GM21723 (cell line): ENCODE measurements around the gene WDPCP.
A peak's percentile ranks its signal among the peaks of the same experiment; 100 is the strongest.
"Not testable (repeated sequence)": the region's sequence is repeated elsewhere in the genome, so short reads cannot be mapped to it uniquely, and the experiment has no call there.

Source experiments
- ATAC-seq: cut with Tn5 transposase; IDR thresholded peaks from one replicate; pipeline ENCODE4 v1.9.1; 2021; ENCODE audit warnings: mild to moderate bottlenecking, moderate library complexity; ENCODE audit not compliant: unreplicated experiment

WDPCP gene

DNA sequence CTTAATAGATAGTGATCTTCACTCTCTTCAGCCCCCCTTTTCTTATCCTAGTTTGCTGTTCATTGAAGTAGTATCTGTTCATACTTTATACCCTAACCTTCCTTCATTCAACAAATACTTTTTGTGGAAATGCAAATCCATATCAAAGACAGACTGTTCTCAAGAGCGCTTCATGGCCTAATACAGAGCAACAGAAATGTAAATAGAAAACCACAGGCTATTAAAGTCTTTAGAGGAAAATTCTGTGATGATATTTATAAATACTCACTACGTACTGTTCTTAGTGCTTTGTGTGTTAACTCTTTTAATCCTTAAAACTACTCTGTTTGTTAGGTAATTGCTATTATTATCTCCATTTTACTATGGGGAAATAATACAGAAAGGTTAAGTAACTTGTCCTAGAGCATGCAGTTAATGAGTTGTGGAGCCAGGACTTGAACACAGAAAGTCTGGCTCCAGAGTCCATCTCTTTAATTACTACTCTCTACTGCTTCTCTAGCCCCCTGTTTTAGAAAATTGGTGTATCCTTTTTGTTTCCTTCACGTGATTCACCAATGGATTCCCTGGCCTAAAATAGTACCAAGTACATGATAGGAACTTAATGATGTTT is 3.4 kb upstream of the WDPCP start:
- ATAC-seq, result no peak

DNA sequence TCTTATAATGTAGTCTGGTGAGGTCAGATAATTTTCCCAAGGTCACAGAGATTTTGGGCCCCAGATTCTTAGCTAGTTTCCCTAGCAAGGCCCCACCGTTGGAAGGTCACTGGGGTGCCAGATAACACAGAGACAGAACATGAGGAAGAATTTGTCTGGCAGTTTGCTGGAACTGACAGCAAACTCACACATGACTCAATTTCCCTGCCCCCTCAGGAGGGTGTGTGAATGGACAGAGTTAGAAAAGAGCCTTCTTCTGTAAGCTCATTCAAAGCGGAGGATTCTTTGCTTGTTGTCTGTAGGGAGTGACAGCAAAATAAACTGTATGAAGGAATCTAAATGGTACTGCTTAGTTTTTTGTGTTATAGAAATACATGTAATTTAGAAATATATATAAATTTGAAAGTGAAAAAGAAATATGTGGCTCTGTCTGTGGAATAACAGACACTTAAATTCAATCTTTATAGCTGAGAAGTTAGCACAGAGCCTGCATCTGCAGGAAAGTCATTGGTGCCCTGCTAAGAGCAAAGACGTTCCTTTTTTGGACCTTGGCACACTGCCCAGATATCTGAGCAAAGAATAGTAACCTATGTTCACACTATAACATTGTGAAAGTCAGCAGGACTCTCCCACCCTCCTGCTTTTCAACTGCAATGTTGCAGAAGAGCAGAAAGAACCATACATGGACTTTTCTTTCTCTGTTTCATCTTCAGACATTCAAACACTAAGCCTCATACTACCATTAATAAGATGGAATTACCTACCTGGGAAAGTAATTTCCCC is 2.5 kb upstream of the WDPCP start:
- no peak for ATAC-seq

DNA sequence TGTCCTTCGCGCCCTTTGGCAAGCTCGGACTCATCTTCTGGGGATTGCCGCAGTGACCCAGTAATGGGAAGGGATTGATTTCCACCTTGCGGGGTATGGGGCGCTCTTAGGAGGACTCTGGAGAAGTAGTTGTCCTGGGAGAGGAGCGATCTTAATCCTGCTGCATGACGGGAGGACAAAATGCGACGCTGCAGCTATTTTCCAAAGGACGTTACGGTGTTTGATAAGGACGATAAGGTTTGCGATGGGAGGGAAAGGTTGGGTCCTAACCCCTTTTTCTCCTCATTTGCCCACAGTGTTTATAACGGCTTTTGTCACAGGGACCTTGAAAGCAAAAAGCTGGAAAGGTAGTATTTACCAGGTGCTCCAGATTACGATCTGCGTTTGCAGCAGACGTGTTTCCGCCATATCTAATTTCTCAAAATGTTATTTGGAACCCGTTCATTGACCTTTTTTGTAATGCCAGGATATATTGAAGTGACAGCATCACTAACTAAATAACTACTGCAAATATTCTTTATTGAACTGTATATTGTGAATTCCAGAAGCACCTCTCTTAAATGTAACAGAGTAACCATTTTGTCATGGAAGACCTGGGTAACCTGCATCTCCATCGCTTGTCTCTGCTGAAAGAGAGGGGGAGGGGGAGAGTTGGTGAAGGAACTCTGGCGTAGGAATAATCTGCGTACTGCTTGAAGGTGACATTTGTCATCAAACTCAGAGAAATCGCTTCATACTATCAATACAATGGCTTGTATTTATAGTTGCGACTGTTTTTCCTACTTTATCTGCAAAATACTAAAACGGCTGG is 1.1 kb upstream of the WDPCP start:
- peak; percentile 16 for ATAC-seq

DNA sequence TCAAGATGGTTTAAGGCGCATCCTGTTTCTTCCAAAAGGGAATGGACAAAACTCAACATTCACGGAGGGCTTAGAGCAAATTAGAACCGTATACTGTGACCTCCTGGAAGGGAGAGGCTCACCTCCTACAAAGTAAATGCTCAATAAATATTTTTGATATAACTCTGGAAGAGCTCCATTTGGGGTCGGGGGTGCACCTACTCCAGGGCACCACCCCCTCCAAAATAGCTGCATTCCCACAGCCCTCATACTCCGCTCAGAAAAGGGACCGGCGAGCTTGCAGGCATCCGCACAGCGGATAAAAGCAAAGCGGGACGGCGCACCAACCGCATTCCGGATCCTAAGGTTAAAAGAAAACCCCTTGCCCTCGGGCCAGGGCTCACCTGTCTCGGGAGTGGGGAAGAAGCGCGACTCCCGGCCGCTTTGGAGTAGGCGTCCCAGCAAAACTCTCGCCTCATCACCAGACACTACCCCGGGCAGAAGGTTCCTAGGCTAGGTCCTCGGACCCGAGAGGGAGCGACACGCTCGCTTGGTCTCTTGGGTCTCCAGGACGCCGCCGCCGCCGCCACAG is 378 bp downstream of the WDPCP start:
- ATAC-seq, result peak; percentile 1

DNA sequence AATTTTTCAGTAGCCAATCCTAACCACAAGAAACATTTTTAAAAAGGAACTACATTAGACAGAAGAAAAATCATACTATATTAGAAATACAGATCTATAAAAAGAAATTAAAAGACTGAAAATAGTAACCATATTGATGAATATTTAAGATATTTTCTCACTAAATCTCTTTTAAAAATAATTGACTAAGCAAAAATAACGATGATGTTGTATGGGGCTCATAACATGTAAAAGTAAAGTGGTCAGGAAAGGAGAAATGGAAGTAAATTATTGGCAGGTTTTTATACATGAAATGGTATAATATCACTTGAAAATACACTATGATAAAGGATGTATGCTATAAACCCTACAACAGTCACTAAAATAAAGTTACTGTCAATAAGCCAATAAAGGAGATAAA is 5.4 kb downstream of the WDPCP start:
- ATAC-seq, result no peak

DNA sequence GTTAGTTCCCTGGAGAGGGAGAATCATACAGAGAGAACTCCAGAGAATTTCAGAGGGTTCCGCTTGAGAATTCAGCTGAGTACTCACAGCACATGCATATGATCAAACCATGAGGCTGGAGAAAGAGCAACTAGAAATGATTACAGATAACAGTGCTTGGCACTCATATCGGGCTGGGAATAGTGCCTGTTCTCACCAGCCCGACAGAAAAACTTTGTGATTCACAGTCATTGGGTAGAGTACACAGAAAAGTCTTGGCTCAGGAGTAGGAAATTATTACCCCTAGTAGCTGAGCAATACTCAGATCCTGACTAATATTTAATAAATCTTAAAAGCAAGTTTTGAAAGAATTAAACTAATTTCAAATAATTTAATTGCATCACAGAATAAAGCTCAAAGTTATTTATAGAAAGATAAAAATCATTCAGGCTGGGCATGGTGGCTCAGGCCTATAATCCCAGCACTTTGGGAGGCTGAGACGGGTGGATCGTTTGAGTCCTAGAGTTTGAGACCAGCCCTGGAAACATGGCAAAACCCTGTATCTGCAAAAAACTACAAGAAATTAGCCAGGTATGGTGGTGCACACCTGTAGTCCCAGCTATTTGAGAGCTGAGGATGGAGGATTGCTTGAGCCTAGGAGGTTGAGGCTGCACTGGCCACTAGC is 6.8 kb downstream of the WDPCP start:
- ATAC-seq, result no peak

DNA sequence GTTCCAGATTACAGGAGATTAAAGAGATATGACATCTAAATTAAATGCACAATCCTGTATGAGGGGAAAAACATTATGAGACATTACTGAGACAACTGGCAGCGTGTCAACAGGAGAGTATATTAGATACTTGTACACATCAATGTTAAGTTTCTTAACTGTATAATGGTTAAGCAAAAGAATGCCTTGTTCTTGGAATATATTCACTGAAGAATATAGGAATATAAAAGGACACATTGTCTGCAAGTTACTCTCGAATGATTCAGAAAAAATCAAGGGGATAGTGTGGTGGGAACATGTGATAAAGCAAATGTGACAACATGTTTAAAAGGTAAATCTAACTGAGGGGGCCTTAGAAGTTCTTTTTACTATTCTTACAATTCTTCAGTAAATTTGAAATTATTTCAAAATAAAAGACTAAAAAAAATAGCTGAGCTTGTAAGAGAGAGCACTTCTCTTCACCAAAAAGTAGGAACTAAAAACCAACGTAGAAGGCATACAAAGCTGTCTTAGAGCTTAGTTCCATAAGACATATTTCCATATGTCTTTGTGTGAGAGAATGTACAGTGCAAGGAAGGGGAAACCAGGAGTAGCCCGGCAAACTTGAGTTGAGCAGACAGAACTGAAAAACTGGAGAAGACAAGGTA is 7.5 kb downstream of the WDPCP start:
- no peak for ATAC-seq

DNA sequence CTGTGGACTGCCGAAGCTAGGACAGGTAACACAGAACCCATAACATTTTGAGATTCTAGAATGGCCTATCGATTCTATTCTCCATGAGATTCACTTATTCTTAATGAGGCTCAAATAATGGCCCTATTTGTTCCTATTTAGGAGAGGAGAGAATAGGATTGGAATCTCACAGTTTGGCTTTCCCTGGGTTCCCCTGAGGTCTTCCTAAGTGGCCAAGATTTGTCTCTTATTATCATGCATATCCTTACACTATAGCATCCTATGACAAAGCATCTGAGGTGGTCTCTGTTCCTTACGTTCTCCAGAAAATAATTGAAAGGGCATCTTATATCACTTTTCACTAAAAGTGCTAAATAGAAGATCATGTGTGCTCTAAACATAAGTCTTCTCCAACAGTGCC is 9.5 kb downstream of the WDPCP start:
- no peak for ATAC-seq

DNA sequence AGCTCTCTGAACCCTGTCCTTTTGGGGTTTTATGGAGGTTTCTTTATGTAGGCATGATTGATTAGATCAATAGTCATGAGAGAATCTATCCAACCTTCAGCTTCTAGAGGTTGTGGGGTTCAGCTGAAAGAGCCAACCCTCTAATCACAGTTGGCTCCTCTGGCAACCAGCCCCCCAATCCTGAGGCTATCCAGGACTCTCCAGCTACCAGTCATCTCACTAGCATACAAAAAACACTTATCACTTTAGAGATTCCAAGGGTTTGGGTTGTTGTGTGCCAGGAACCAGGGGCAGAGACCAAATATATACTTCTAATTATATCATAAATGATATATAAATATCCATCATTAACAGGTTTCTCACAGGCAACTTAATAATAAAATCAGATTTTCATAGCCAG is 11.7 kb downstream of the WDPCP start:
- no peak for ATAC-seq

DNA sequence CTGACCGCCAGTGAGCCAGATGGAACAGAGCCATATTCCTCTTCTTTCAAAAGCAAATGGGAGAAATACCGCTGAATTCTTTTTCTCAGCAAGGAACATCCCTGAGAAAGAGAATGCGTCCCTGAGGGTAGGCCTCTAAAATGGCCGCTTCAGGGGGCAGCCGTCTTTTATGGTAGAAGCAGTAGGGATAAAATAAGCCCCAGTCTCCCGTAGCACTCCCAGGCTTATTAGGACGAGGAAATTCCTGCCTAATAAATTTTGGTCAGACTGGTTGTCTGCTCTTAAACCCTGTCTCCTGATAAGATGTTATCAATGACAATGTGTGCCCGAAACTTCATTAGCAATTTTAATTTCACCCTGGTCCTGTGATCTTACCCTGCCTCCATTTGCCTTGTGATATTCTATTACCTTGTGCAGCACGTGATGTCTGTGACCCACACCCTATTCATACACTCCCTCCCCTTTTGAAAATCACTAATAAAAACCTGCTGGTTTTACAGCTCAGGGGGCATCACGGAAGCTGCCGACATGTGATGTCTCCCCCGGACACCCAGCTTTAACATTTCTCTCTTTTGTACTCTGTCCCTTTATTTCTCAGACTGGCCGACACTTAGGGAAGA is 14.4 kb downstream of the WDPCP start:
- not testable (repeated sequence) for ATAC-seq

DNA sequence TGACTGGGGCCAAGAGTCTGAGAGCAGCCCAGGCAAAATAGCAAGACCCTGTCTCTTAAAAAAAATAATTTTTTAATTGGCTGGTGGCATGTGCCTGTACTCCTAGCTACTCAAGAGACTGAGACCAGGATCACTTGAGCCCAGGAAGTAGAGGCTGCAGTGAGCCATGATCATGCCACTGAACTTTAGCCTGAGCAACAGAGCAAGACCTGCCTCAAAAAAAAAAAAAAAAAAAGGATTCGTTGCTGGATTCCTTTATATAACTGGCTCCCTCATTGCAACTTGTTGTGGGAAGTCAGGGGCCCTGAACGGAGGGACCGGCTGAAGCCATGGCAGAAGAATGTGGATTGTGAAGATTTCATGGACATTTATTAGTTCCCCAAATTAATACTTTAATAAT is 15.3 kb downstream of the WDPCP start:
- ATAC-seq, result not testable (repeated sequence)

DNA sequence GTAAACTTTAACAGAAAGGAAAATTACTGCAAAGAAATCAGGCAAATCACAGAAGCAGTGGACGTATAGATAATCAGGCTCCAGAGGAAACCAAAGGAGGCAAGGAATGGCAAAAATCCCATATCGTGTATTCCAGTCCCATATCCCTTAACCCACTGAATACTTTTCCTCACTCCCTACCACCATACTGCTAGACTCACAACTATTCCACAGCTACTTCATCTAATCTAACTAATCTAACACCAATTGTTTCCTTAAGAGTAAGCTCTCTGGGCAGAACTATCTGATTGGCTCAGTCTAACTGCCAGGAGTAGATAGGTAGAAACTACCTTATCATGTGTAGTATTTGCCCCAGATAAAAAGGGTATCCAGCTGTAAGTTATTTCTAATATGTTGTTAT is 16.3 kb downstream of the WDPCP start:
- no peak for ATAC-seq

DNA sequence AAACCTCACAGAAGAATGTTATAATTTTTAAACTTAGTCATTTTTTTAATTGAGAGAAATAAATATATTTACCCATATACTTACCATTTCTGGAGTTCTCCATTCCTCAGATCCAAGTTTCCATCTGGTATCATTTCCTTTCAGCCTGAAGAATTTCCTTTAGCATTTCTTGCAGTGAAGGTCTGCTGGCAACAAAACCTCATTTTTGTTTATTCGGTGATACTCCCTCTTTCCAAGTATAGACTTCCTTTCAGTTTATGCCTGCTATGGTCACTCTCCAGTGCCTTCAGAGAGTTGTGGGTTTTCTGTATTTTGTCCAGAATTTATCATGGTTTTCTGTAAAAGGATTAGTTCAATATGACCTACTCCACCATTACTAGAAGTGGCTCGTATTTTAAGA is 17.0 kb downstream of the WDPCP start:
- ATAC-seq, result no peak

DNA sequence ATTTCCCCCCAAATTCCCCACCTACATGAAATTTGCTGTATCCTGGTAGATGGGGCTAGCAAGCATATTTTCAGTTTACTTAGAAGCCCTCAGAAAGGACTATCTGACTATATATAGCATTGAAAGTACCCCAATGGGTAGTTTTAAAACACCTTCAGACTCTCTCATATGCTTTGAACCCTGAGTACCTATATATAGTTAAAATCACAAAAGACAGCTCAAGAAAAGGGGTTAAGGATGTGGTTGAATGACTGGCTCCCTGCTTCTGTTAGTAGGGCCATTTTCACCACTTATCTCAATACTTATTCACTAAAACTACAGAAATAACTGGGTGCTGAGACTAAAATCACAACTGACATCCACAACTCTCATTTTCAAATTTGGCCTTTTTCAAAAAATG is 18.5 kb downstream of the WDPCP start:
- ATAC-seq, result no peak

DNA sequence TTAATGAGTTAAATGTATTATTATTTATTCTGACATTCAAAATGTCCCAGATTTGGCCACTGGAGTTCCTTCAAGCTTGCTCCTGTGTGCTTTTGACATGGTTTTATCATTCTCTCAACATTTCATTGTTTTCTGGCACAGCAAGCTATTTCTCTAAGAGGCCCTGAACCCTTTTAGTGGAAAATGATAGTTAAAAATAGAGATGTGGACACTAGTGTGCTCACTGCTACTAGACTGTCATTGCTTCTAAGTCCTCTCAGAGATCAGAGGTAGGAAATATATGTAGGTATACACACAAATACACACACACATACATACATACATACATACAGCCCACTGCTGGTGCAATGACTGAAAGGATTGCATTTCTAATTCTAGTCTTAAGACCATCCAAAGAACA is 25.5 kb downstream of the WDPCP start:
- no peak for ATAC-seq

DNA sequence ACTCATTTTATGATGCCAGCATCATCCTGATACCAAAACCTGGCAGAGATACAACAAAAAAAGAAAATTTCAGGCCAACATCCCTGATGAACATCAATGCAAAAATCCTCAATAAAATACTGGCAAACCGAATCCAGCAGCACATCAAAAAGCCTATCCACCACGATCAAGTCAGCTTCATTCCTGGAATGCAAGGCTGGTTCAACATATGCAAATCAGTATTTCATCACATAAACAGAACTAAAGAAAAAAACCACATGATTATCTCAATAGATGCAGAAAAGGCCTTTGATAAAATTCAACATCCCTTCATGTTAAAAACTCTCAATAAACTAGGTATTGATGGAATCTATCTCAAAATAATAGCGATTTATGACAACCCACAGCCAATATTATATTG is 29.4 kb downstream of the WDPCP start:
- not testable (repeated sequence) for ATAC-seq

DNA sequence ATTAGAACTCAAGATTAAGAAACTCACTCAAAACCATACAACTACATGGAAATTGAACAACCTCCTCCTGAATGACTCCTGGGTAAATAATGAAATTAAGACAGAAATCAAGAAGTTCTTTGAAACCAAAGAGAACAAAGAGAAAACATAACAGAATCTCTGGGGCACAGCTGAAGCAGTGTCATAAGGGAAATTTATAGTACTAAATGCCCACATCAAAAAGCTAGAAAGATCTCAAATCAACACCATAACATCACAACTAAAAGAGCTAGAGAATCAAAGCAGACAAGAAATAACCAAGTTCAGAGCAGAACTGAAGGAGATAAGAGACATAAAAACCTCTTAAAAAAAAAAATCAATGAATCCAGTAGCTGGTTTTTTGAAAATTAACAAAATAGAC is 30.5 kb downstream of the WDPCP start:
- ATAC-seq, result not testable (repeated sequence)

DNA sequence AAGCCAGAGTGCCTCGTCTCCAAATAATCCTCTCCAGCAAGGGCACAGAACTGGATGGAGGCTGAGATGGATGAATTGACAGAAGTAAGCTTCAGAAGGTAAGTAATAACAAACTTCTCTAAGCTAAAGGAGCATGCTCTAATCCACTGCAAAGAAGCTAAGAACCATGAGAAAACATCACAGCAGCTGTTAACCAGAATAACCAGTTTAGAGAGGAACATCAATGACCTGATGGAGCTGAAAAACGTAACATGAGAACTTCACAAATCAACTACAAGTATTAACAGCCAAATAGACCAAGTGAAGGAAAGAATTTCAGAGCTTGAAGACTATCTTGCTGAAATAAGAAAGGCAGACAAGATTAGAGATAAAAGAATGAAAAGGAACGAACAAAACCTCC is 32.3 kb downstream of the WDPCP start:
- no peak for ATAC-seq

DNA sequence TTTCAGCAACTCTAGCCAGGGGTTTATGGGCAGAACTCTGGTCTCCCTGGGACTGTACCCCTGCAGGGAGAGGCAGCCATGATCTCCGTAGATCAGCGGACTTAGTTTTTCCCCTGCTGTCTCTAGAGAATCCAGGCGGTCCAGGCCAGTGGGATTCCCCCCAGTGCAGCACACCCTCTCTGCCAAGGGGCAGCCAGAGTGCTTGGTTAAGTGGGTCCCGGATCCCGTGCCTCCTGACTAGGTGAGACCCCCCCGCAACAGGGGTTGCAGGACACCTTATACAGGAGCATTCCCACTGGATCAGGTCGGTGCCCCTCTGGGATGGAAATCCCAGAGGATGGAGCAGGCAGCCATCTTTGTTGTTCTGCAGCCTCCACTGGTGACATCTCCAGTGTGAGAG is 33.0 kb downstream of the WDPCP start:
- no peak for ATAC-seq

DNA sequence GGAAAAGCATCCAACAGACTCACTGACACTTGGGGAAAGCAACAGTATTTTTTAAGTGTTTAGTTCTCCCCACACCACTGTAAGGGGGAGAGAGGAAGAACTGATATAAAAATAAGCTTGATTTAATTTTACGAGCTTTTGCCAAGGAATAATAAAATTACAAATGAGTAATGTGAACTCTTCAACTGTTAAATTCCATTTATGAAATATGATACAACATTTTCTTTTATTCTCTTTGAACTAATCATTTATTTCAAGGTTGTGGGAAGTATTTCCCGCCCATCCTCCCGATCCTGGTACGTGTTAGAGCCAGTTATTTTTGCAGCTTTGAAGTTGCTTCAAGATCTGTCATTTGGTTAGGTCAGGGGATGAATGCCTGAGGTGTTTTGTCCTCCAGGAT is 35.2 kb downstream of the WDPCP start:
- ATAC-seq, result no peak
